Neural cell (in vitro differentiated cells): ENCODE results near the gene HIF3A. TPM values are rescaled to one million over a fixed set of nuclear protein-coding genes. Genes with fewer than 3 reads are reported as not detected.

ENCODE experiments used
- H2AFZ ChIP-seq: fragments of 200-600, 300-800 bp; sonication (generic), shearing (Covaris generic); 2 replicates; pipeline ENCODE4 v1.6.0; 2014; ENCODE audit warnings: low read depth, mild to moderate bottlenecking, antibody characterized with exemption, low read length, moderate library complexity
- H3F3A ChIP-seq: fragments of 200-600 bp; shearing (Covaris generic); 2 replicates; pipeline ENCODE4 v1.6.1; 2016; ENCODE audit warnings: mild to moderate bottlenecking, moderate library complexity, mixed read lengths, antibody characterized with exemption, low read length; ENCODE audit not compliant: insufficient read depth, poor library complexity, severe bottlenecking
- H3K27ac ChIP-seq: fragments of 200-600, 300-800 bp; sonication (generic), shearing (Covaris generic); 2 replicates; pipeline ENCODE4 v1.5.1; 2014; ENCODE audit warnings: mild to moderate bottlenecking, low read length, moderate library complexity
- H3K27me3 ChIP-seq: fragments of 300-800, 200-600 bp; sonication (generic), shearing (Covaris generic); 2 replicates; pipeline ENCODE4 v1.6.0; 2014; ENCODE audit warnings: mild to moderate bottlenecking, low read depth, low read length, moderate library complexity; ENCODE audit not compliant: insufficient read depth
- H3K36me3 ChIP-seq: fragments of 300-800, 200-600 bp; sonication (generic), shearing (Covaris generic); 2 replicates; pipeline ENCODE4 v1.5.1; 2014; ENCODE audit warnings: mild to moderate bottlenecking, antibody characterized with exemption, low read length, moderate library complexity; ENCODE audit not compliant: insufficient read depth
- H3K4me2 ChIP-seq: fragments of 300-800, 200-600 bp; sonication (generic), shearing (Covaris generic); 2 replicates; pipeline ENCODE4 v1.6.0; 2014; ENCODE audit warnings: mild to moderate bottlenecking, low read length
- H3K4me3 ChIP-seq: fragments of 300-800, 200-600 bp; sonication (generic), shearing (Covaris generic); 2 replicates; pipeline ENCODE4 v1.5.1; 2014; ENCODE audit warnings: mild to moderate bottlenecking, low read length, moderate library complexity
- H3K79me2 ChIP-seq: fragments of 200-600 bp; shearing (Covaris generic); replicated peaks from 2 replicates; pipeline ENCODE4 v1.6.0; 2014; ENCODE audit warnings: mild to moderate bottlenecking, low read length, moderate library complexity; ENCODE audit not compliant: insufficient read depth
- H3K9ac ChIP-seq: fragments of 300-800, 200-600 bp; sonication (generic), shearing (Covaris generic); 2 replicates; pipeline ENCODE4 v1.6.1; 2016; ENCODE audit warnings: mild to moderate bottlenecking, low read length, mixed read lengths
- H3K9me2 ChIP-seq: fragments of 200-600 bp; shearing (Covaris generic); 2 replicates; pipeline ENCODE4 v1.6.1; 2016; ENCODE audit warnings: mild to moderate bottlenecking, low read length, mixed read lengths; ENCODE audit not compliant: insufficient read depth
- H3K9me3 ChIP-seq: fragments of 200-600, 300-800 bp; sonication (generic), shearing (Covaris generic); 2 replicates; pipeline ENCODE4 v1.6.1; 2016; ENCODE audit warnings: mild to moderate bottlenecking, mixed run types, low read length, moderate library complexity, mixed read lengths
- H4K20me1 ChIP-seq: fragments of 200-600 bp; shearing (Covaris generic); 2 replicates; pipeline ENCODE4 v1.6.1; 2016; ENCODE audit warnings: mild to moderate bottlenecking, mixed run types; ENCODE audit not compliant: insufficient read depth
- CTCF ChIP-seq: fragments of 450-650 bp; IDR thresholded peaks from 2 replicates; pipeline ENCODE4 v1.5.1; 2014; ENCODE audit warnings: antibody characterized with exemption, mild to moderate bottlenecking, moderate library complexity; ENCODE audit not compliant: poor library complexity, severe bottlenecking
- EP300 ChIP-seq: fragments of 450-650 bp; conservative IDR thresholded peaks from 2 replicates; pipeline ENCODE4 v1.6.1; 2014; ENCODE audit warnings: antibody characterized with exemption, mild to moderate bottlenecking, moderate library complexity; ENCODE audit not compliant: poor library complexity, severe bottlenecking
- EZH2 ChIP-seq: fragments of 200-600, 300-800 bp; shearing (Covaris generic), sonication (generic); IDR thresholded peaks from 2 replicates; pipeline ENCODE4 v1.6.1; 2014; ENCODE audit warnings: antibody characterized with exemption, low read length, borderline replicate concordance, mild to moderate bottlenecking; ENCODE audit not compliant: insufficient read depth, poor library complexity, severe bottlenecking
- MXI1 ChIP-seq: fragments of 450-650 bp; conservative IDR thresholded peaks from 2 replicates; pipeline ENCODE4 v1.6.1; 2014; ENCODE audit warnings: antibody characterized with exemption, mild to moderate bottlenecking; ENCODE audit not compliant: poor library complexity, severe bottlenecking
- POLR2AphosphoS5 ChIP-seq: IDR thresholded peaks from 2 replicates; pipeline ENCODE4 v1.6.1; 2012
- RAD21 ChIP-seq: fragments of 450-650 bp; conservative IDR thresholded peaks from 2 replicates; pipeline ENCODE4 v1.6.1; 2014; ENCODE audit warnings: antibody characterized with exemption, mild to moderate bottlenecking, moderate library complexity
- SMC3 ChIP-seq: fragments of 450-650 bp; conservative IDR thresholded peaks from 2 replicates; pipeline ENCODE4 v1.6.1; 2014; ENCODE audit warnings: antibody characterized with exemption, mild to moderate bottlenecking, moderate library complexity; ENCODE audit not compliant: poor library complexity
- TAF1 ChIP-seq: IDR thresholded peaks from 2 replicates; pipeline ENCODE4 v1.6.1; 2012; ENCODE audit warnings: low read depth
- polyA plus RNA-seq: library from polyadenylated mRNA; depleted of rRNA; stranded (reverse); fragments of >200 nt; gene quantifications from 2 replicates; pipeline ENCODE4 v1.2.3, GENCODE V29; 2014
- TF ChIP-seq, protein P1 (sequence below): IDR thresholded peaks from 2 replicates; pipeline ENCODE4 v1.6.1; 2012; ENCODE audit warnings: borderline replicate concordance

Gene HIF3A
- polyA plus RNA-seq, 1 donor from 2014 or later = 2.0 TPM

GRCh38 chr19:46306501-46306900 is 9.7 kb downstream of the HIF3A start:
- Histone ChIP-seq H3K4me3 (no peak overlapping the region), H3K9me2 (no peaks in the 10 kb centered on the region), H3F3A (no peaks in the 10 kb centered on the region), H3K36me3 (no peaks in the 10 kb centered on the region), H3K9me3 (no peaks in the 10 kb centered on the region), H3K9ac (no peak overlapping the region), H3K79me2 (no peaks in the 10 kb centered on the region), H4K20me1 (no peaks in the 10 kb centered on the region), H3K27me3 (no peaks in the 10 kb centered on the region), H3K4me2 (no peak overlapping the region), H3K27ac (no peak overlapping the region), H2AFZ (no peak overlapping the region)
- no peak for TF ChIP-seq EP300
- TF ChIP-seq RAD21 = no peak

DNA sequence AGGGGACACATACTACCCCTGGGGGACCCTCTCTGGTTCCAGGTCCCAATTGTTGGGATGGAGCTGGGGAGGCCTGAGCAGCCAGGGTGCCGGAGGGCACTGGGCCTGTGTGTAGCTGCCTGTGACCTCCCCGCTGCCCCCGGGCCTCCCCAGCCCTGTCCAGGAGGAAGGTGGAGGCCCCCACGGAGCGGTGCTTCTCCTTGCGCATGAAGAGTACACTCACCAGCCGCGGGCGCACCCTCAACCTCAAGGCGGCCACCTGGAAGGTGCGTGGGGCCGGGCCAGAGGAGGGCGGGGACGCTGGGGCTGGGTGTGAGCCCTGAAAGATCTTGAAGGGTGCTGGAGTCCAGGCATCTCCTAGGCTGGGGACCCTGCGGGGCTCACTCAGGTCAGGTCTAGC is 11.7 kb downstream of the HIF3A start:
- no peak overlapping the region for H3K27ac ChIP-seq
- no peaks in the 10 kb centered on the region for H3F3A ChIP-seq
- no peaks in the 10 kb centered on the region for H3K36me3 ChIP-seq
- H3K4me2 ChIP-seq = no peak overlapping the region
- no peaks in the 10 kb centered on the region for H3K9me2 ChIP-seq
- no peak overlapping the region for H2AFZ ChIP-seq
- H3K9me3 ChIP-seq = no peaks in the 10 kb centered on the region
- H4K20me1 ChIP-seq = no peaks in the 10 kb centered on the region
- H3K79me2 ChIP-seq = no peaks in the 10 kb centered on the region
- no peak overlapping the region for H3K4me3 ChIP-seq
- H3K9ac ChIP-seq = no peak overlapping the region
- TF ChIP-seq EZH2 (no peak), POLR2AphosphoS5 (no peak), MXI1 (no peak), SMC3 (no peak), EP300 (no peak), RAD21 (no peak), CTCF (no peak), TAF1 (no peak)
- TF ChIP-seq, protein P1, sequence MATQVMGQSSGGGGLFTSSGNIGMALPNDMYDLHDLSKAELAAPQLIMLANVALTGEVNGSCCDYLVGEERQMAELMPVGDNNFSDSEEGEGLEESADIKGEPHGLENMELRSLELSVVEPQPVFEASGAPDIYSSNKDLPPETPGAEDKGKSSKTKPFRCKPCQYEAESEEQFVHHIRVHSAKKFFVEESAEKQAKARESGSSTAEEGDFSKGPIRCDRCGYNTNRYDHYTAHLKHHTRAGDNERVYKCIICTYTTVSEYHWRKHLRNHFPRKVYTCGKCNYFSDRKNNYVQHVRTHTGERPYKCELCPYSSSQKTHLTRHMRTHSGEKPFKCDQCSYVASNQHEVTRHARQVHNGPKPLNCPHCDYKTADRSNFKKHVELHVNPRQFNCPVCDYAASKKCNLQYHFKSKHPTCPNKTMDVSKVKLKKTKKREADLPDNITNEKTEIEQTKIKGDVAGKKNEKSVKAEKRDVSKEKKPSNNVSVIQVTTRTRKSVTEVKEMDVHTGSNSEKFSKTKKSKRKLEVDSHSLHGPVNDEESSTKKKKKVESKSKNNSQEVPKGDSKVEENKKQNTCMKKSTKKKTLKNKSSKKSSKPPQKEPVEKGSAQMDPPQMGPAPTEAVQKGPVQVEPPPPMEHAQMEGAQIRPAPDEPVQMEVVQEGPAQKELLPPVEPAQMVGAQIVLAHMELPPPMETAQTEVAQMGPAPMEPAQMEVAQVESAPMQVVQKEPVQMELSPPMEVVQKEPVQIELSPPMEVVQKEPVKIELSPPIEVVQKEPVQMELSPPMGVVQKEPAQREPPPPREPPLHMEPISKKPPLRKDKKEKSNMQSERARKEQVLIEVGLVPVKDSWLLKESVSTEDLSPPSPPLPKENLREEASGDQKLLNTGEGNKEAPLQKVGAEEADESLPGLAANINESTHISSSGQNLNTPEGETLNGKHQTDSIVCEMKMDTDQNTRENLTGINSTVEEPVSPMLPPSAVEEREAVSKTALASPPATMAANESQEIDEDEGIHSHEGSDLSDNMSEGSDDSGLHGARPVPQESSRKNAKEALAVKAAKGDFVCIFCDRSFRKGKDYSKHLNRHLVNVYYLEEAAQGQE = no peak
- H3K27me3 ChIP-seq = no peaks in the 10 kb centered on the region

DNA sequence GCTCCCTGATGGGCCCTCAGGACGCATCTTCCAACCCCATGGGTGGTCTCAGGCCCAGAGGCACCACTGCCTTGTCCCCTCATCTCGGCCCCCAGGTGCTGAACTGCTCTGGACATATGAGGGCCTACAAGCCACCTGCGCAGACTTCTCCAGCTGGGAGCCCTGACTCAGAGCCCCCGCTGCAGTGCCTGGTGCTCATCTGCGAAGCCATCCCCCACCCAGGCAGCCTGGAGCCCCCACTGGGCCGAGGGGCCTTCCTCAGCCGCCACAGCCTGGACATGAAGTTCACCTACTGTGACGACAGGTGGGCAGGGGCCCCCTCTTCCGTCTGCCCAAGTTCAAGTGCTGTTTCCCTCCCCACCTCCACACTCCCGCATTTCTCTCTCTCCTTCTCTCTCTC is 12.2 kb downstream of the HIF3A start:
- Histone ChIP-seq H3K9me2 (no peaks in the 10 kb centered on the region), H4K20me1 (no peaks in the 10 kb centered on the region), H3K9me3 (no peaks in the 10 kb centered on the region), H3K27me3 (no peaks in the 10 kb centered on the region), H2AFZ (no peak overlapping the region), H3K27ac (no peak overlapping the region), H3K36me3 (no peaks in the 10 kb centered on the region), H3K4me2 (no peak overlapping the region), H3K9ac (no peak overlapping the region), H3K79me2 (no peaks in the 10 kb centered on the region), H3K4me3 (no peak overlapping the region), H3F3A (no peaks in the 10 kb centered on the region)
- TF ChIP-seq POLR2AphosphoS5 (no peak), SMC3 (no peak), EP300 (no peak), RAD21 (no peak)
